HPDE6-E6E7 (cell line): ENCODE measurements around the gene MAGEB6B.
"Not testable (repeated sequence)": the region's sequence is repeated elsewhere in the genome, so short reads cannot be mapped to it uniquely, and the experiment has no call there.

Source experiments
- DNase-seq: peaks from one replicate; pipeline ENCODE4 v3.0.0; 2011; ENCODE audit warnings: missing footprints; ENCODE audit errors: extremely low spot score

The MAGEB6B gene

GRCh38 chrX:26160301-26160700 is at the start of gene MAGEB6B:
Gene MAGEB6B, plus strand, starts transcription at chrX:26160601. Its CDS starts 0 bp downstream, at chrX:26160601.
- no peak for DNase-seq

- DNase-seq: no peak
Observed at GRCh38 chrX:26138274-26138673, 22.1 kb upstream of the MAGEB6B start, which contains the start of gene MAGEB18. Gene MAGEB18, plus strand, starts transcription at chrX:26138343. Its CDS starts 643 bp downstream, at chrX:26138986.

- no peak for DNase-seq
Observed at GRCh38 chrX:26146024-26146423, 14.4 kb upstream of the MAGEB6B start.

- DNase-seq: no peak
Observed at GRCh38 chrX:26192204-26192603, 31.8 kb downstream of the MAGEB6B start, which contains the start of gene MAGEB6. Gene MAGEB6, plus strand, starts transcription at chrX:26192440. Its CDS starts 1,407 bp downstream, at chrX:26193847.

DNA sequence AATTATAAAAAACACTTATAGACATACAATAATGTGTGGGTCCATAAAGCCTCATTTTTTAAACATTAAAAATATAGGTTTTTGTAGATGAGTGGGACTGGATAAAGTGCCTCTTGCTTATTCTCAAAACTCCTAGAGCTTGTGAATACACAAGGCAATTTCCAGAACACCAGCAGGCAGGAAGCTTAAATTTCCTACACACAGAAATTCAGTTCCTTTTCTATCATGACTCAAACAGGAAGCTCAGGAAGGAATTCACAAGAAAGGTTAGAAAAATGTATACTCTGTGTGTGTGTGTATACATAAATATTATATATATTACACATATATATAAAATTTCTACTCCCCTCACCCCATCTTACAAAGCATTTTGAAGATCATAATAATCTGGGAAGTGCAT is 43.2 kb downstream of the MAGEB6B start:
- DNase-seq: no peak

GRCh38 chrX:26204717-26205116 is 44.3 kb downstream of the MAGEB6B start:
- DNase-seq: not testable (repeated sequence)

DNA sequence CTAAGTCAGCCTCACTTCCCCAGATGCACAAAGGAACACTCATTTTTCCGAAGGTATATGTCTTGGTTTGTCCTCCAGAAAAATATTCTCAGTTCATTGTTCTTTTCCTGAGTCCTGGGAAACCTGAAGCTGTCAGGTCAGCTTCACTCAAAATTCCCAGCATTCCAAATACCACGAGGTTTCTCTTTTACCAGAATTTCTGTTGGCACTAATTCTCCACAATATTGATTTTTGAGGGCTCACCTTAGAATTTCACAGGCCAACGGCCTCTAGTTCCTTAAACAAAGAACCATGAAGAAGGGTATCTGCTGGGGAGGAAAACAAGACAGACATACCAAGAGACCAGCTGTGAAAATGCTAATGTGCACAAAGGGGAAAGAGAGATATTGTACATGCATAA is 47.6 kb downstream of the MAGEB6B start:
- no peak for DNase-seq
